ENCODE measurements around the gene NBAS. TPM values are rescaled to one million over a fixed set of nuclear protein-coding genes. Genes with fewer than 3 reads are reported as not detected.

NBAS gene
- total RNA-seq, 1 experiment from 2014 or later, result 28.9 TPM

- Histone ChIP-seq H3K9me3 (ENCODE audit: insufficient read depth, low read depth) (no peaks in the 10 kb centered on the region), H3K79me2 (ENCODE audit: low read depth) (no peaks in the 10 kb centered on the region), H3K4me1 (replicated peaks; ENCODE audit: insufficient read depth) (no peaks in the 10 kb centered on the region), H3K27me3 (ENCODE audit: insufficient read depth, low read depth) (no peaks in the 10 kb centered on the region), H4K20me1 (ENCODE audit: insufficient read depth) (no peaks in the 10 kb centered on the region), H3K27ac (no peak overlapping the region), H3K4me2 (no peak overlapping the region), H3K36me3 (ENCODE audit: low read depth) (0 out of 2 replicates have a peak, but pooled peaks cover 5% of the 10 kb centered on the region), H3K4me3 (no peak overlapping the region), H3F3A (ENCODE audit: insufficient read depth, low read depth) (no peaks in the 10 kb centered on the region), H3K9me2 (ENCODE audit: insufficient read depth) (no peaks in the 10 kb centered on the region), H2AFZ (no peak overlapping the region)
- intact Hi-C loops (cut with micrococcal nuclease; ENCODE audit: unreplicated experiment), result no loop called here
- TF ChIP-seq EZH2 (IDR thresholded peaks at IDR 0.05; ENCODE audit: low read depth) (no peak), CTCF (conservative IDR thresholded peaks at IDR 0.05) (no peak)
- CTCF ChIA-PET, result no interaction called here
- no TSS peak for BruUV-seq (replicated peaks)
- POLR2A ChIA-PET (ENCODE audit: unreplicated experiment), result no interaction called here
- DNase-seq, result no peak
Measured at GRCh38 chr2:15532996-15533395, 28.1 kb downstream of the NBAS start.

GRCh38 chr2:15531095-15531854 is 29.9 kb downstream of the NBAS start:
- Histone ChIP-seq H3K79me2 (ENCODE audit: low read depth) (no peaks in the 10 kb centered on the region), H3K27ac (no peak overlapping the region), H3K9me2 (ENCODE audit: insufficient read depth) (no peaks in the 10 kb centered on the region; the same call in 1 of the 2 replicates), H3F3A (ENCODE audit: insufficient read depth, low read depth) (no peaks in the 10 kb centered on the region), H3K36me3 (ENCODE audit: low read depth) (peaks cover 13% of the 10 kb centered on the region; the same call in 1 of the 2 replicates), H3K4me3 (no peak overlapping the region), H2AFZ (no peak overlapping the region), H3K9me3 (ENCODE audit: insufficient read depth, low read depth) (no peaks in the 10 kb centered on the region), H4K20me1 (ENCODE audit: insufficient read depth) (no peaks in the 10 kb centered on the region), H3K4me2 (no peak overlapping the region), H3K27me3 (ENCODE audit: insufficient read depth, low read depth) (no peaks in the 10 kb centered on the region), H3K4me1 (replicated peaks; ENCODE audit: insufficient read depth) (no peaks in the 10 kb centered on the region)
- intact Hi-C loops (cut with micrococcal nuclease; ENCODE audit: unreplicated experiment), result no loop called here
- TF ChIP-seq CTCF (conservative IDR thresholded peaks at IDR 0.05) (no peak), EZH2 (IDR thresholded peaks at IDR 0.05; ENCODE audit: low read depth) (no peak)
- no peak for DNase-seq
- BruUV-seq (replicated peaks), result no TSS peak
- POLR2A ChIA-PET (ENCODE audit: unreplicated experiment), result no interaction called here
- CTCF ChIA-PET, result no interaction called here

DNA sequence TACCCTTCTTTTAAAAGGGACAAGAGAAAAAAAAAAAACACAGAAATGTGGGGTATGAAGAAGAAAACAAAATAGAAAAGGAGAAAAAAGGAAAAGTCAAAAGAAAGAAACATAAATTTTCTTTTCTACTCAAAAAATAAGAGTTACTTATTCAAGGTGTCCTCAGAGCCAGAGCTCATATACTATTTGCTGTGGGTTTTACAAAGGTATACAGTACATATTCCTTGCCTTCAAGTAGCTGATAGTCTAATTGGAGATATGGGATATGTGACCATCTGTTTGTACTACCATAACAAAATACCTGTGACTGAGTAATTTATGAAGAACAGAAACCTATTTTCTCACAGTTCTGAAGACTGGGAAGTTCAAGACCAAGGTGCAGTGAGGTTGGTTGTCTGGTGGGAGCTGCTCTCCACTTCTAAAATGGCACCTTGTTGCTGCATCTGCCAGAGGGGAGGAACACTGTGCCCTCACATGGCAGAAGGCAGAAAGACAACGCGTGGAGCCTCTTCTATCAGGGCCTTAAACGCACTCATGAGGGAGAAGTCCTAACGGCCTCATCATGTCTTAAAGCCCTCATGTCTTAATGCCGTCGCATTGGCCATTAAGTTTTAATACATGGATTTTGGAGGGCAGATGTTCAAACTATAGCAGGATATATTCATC is 33.9 kb downstream of the NBAS start:
- ChIA-PET CTCF (no interaction called here), POLR2A (ENCODE audit: unreplicated experiment) (no interaction called here)
- no peaks in the 10 kb centered on the region for H3K9me3 ChIP-seq (ENCODE audit: insufficient read depth, low read depth)
- no peaks in the 10 kb centered on the region for H3K79me2 ChIP-seq (ENCODE audit: low read depth)
- H3K4me2 ChIP-seq, result no peak overlapping the region
- intact Hi-C loops (cut with micrococcal nuclease; ENCODE audit: unreplicated experiment), result no loop called here
- H3K27ac ChIP-seq, result no peak overlapping the region
- H3K27me3 ChIP-seq (ENCODE audit: insufficient read depth, low read depth), result no peaks in the 10 kb centered on the region
- H3K4me3 ChIP-seq, result no peak overlapping the region
- H4K20me1 ChIP-seq (ENCODE audit: insufficient read depth), result no peaks in the 10 kb centered on the region
- DNase-seq, result no peak
- no peaks in the 10 kb centered on the region; the same call in 1 of the 2 replicates for H3K9me2 ChIP-seq (ENCODE audit: insufficient read depth)
- H3K36me3 ChIP-seq (ENCODE audit: low read depth), result peaks cover 8% of the 10 kb centered on the region; the same call in 1 of the 2 replicates
- no peaks in the 10 kb centered on the region for H3F3A ChIP-seq (ENCODE audit: insufficient read depth, low read depth)
- TF ChIP-seq EZH2 (IDR thresholded peaks at IDR 0.05; ENCODE audit: low read depth) (no peak), CTCF (conservative IDR thresholded peaks at IDR 0.05) (no peak)
- no TSS peak for BruUV-seq (replicated peaks)
- no peaks in the 10 kb centered on the region for H3K4me1 ChIP-seq (replicated peaks; ENCODE audit: insufficient read depth)
- H2AFZ ChIP-seq, result no peak overlapping the region
